HG03025 (cell line): Measurements from ENCODE around the gene ADD3.

Experiments used
- ATAC-seq: cut with Tn5 transposase; IDR thresholded peaks from one replicate; pipeline ENCODE4 v1.9.1; 2021; ENCODE audit warnings: mild to moderate bottlenecking, moderate library complexity; ENCODE audit not compliant: unreplicated experiment, low FRiP score

ADD3 gene, protein sequence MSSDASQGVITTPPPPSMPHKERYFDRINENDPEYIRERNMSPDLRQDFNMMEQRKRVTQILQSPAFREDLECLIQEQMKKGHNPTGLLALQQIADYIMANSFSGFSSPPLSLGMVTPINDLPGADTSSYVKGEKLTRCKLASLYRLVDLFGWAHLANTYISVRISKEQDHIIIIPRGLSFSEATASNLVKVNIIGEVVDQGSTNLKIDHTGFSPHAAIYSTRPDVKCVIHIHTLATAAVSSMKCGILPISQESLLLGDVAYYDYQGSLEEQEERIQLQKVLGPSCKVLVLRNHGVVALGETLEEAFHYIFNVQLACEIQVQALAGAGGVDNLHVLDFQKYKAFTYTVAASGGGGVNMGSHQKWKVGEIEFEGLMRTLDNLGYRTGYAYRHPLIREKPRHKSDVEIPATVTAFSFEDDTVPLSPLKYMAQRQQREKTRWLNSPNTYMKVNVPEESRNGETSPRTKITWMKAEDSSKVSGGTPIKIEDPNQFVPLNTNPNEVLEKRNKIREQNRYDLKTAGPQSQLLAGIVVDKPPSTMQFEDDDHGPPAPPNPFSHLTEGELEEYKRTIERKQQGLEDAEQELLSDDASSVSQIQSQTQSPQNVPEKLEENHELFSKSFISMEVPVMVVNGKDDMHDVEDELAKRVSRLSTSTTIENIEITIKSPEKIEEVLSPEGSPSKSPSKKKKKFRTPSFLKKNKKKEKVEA

DNA sequence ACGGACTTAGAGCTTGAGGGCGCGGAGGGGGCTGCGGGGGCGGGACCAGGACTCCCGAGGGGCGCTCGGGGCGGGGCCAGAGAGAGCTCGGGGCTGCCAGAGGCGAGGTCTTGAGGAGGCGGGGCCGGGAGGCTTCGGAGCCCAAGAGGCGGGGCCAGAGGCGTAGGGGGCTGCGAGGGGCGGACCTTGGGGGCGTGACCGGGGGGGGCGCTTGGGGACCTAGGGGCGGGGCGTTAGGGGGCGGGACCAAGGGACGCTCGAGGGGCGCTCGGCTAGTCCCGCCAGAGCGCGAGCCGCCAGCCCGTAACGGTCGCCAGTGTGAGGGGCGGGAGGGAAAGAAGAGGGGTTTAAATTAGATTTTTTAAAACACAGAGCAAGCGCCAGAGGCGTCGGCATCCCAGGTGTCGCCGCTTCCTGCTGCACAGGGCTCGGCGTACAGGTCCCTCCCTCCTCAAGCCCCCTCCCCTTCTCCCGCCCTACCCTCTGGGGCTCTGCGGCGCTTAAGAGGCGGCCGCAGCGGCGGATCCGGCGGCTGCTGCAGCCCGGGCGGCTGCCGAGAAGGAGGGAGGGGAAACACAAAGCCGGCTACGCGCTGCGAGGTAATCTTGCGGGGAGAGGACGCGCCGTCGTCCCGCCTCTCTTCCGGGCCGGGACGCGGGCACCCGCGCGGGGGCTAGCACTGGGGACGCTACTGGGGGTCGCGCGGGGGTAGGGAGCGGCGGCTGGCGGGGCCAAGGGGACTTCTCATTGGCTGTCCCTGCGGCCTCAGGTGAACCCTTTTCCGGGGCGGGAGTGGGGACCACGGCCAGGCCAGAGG, at the start of gene ADD3:
Gene ADD3 (plus strand): TSS at position 284 of the 817 bp plus-strand sequence. CDS start 92,670 bp downstream, outside the sequence.
- ATAC-seq: peak; percentile 55

DNA sequence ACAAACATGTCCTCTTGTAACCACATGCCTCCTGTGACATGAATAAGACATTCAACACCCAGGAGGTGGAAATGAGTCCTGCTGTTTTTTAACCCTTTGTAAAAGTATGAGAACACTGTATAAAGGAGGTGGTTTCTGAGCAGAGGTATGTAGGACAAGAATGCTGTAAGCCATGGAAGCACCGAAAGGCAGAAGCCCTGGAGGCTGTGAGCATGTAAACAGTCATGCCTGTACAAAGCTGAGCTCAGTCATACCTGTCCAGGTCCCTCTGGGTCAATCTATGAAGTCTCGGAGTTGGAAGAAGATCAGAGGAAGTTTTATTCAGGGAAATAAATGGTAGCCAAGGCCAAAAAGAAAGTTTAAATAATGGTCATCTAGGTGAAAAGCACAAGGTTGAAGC, 49.7 kb upstream of the ADD3 start:
- ATAC-seq: no peak

DNA sequence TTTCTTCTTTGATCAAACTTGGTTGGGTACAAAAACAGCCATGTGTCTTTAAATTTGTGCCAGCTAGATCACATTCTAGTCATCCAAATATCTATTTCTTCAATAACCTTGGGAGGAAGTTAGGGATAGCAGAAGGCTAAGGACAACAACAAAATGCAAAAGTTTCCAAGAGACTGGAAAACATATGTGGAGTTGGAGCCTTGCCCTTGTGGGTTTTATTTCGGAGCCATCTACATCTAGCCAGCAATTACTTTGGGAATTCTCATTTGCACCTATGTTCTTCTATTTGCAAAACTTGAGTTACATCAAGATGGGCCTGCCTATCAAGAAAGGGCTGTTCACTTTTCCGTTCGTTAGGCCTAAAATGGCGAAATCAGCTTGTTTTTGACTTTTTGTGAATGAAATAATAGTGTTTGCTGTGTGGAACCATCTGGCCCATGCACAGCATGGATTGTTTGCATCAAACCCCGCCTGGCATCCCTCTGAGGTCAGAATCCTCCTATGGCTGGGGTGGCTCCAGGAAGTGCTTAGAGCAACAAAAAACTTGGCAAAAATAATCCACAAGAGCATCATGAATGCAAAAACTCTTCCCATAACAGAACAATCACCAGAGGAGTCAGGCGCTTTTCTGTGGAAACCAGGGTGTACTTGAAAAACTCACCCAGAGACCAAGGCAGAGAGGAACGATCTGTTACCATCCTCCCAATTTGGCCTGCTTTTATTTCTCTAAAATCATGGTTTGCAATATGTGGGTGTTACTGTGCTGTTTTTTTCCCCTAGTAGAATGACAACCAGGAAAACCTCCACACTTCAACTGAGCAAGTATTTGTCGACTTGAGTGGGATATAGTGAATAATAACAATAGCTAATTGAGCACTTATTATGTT, 48.3 kb upstream of the ADD3 start:
- ATAC-seq: no peak

DNA sequence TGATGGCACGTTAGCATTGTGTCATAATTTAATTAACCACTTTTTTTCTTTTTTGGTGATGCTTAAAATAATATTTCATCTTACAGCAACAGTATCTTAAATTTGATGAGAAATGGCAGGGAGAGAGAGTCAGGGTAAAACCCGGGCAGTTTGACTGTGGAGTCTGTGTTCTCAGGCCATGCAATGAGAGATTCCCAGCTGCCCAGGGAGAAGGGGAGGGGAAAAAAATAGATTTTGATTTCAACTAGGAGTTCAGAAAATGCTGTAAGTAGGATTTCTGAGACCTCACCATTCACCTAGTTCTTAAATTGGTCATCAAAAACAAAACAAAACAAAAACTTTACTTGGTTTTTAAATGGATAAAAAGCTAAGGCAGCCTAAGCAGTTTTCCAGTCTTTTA, 47.1 kb upstream of the ADD3 start:
- no peak for ATAC-seq

DNA sequence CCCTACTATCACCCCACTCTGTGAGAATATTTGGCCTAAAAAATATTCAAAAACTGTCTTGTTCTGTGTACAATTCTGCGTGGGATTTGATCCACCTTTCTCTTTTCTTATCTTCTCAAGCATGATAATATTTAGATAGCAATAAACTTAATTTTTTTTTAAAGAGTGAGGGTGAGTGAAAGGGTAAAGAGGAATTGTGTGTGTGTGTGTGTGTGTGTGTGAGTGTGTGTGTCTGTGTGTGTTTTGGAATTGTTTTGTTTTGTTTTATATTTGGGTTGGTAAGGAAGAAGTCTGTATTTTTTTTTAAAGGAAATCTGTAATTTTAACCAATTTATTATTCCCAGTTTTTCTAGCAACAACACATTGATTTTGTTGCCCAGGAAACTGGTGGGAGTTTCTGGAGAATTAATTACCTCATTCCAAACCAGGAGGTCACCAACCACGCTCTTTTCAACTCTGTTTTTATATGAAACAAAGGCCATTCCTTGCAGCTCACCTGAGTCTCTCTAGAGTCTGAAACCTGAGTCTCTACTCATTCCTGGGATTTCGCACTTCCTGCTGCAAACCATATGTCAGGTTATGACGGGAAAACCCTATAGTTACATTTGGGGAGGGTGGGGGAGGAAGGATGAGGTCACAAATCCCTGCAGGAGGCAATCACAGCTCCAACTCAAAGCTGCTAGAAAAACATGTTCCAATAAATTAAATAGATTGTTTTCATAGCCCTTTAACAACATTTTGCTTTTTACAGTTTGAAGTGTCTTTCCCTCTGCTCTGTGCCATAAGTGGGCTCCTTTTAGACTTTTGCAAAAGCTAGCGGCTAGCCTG, 46.4 kb upstream of the ADD3 start:
- no peak for ATAC-seq

DNA sequence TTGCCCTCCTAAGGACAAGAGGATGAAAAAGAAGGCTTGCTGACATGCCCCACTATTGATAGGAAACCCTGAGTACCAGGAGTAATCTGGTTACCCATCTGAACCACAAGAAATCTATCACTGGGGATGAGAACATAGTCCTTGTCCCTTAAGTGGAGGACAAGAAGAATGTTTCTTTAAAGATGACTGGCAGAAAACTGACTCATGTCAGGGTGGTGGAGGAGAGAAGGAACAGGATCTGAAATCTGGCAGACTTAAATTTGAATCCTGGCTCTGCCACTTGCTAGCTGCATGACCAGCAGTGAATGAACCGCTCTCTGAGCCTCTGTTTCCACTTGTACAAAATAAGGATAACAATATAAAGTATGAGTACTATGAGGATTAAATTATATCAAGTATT, 45.5 kb upstream of the ADD3 start:
- no peak for ATAC-seq

DNA sequence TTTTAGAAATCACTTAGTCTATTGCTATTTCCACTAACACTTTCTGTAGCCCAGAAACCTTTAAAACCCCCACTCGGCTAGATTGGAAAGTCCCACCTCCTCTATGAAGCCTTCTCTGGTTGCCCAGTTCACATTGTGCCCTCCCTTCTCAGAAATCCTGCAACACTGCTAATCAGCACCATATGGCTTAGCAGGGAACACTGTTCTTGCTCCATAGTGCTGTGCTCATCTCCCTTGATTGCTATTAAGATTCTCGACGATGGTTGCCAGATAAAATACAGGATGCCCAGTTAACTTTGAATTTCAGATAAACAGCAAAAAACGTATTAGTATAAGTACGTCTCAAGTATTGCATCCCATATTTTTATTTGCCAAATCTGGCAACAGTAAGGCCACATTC, 44.3 kb upstream of the ADD3 start:
- ATAC-seq: no peak

DNA sequence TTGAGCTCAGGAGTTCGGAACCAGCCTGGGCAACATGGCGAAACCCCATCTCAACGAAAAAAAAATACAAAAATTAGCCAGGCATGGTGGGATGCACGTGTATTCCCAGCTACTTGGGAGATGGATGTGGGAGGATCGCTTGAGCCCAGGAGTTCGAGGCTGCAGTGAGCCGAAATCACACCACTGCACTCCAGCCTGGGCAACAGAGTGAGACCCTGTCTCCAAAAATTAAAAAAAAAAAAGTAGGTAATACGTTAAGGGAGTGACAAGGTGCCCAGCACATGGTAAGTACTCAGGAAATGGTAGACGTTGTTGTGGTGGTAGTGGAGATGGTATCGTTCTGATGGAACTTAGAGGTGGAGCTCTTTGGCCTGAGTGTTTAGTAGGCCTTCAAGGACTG, 43.5 kb upstream of the ADD3 start:
- ATAC-seq: no peak

DNA sequence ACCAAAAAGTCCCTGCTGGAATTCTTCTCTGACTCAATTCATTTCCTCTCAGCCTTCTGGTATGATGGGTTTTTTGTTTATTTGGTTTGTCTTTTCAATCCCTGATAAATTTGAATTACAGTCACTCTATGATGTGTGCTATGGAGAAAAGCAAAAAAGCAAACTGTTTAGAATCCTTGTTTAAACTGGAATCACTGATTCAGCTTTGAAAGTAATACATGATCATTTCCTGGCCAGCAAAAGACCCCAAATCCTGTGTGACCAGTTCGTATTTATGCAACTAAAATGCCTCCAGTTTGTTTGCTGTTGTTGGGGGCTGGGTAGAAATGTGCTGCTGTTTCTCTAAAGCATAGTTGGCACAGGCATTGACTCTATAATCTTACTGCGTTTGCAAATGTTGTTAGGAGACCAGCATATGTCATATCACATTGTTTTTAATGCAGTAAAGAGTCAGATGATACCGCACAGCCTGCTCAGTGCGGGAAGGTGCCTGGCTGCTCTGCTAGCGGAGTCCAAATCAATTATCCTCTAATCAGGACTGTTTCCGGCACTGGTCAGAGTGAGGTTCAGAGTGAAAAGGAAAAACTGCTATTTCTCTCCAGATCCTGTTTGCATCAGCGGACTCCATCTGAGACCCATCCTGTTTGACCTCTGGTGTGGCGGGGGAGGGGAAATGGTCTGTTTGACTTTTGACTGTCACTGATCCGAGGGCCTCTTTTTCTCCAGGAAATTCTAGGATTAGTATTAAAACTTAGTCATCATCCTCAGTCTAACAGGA, 40.6 kb upstream of the ADD3 start:
- ATAC-seq: no peak

DNA sequence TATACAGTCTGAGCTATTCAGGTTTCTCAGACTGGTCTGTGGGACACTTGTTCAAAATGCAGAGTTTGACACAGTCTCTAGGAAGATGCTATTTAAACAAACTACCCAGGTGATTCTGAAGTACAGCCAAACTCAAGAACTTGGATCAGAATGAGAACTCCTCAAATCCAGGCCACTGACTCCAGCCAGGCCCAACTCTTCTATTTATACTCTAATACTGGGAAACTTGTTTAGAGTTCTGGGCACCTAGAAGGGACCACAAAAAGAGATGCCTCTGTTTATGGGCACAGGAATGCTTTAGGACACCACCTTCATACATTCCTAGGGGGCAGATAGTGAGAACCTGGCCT, 40.1 kb upstream of the ADD3 start:
- no peak for ATAC-seq

DNA sequence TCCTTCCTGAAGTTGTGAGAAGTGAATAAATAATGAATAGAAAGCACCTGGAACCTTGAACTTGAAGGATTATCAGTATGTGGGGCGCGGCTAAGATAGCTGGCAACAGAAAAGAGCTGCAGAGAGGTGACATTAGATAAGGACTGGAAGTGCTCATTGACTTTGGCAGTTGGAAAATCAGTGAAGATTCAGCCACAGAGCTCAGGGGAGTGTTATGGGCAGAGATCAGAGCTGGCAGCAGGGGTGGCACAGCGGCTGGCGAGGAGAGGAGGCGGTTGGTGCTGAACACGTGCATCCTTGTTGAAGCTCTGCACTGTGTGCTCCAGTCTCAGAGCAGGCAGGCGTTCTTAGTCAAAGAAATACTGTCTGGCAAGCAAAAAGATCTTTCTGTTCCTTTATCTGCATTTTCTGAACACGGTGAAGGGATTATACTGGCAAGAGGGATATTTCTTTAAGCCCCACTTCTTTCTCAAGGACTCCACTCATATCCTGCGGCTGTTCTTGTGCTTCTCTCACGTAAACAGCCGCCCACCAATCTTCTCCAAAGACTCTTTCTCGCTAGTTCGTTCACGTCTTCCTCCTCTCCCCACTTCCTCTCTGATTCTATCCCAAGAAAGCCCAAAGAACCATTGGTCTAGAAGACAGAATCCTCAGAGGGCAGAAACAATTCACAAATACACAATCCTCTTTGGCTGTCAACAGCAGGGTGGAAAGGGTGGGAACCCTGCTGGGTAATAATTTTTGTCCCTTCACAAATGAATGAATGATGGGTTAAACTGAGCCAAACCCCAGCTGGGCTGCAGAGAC, 38.6 kb upstream of the ADD3 start:
- ATAC-seq: no peak

DNA sequence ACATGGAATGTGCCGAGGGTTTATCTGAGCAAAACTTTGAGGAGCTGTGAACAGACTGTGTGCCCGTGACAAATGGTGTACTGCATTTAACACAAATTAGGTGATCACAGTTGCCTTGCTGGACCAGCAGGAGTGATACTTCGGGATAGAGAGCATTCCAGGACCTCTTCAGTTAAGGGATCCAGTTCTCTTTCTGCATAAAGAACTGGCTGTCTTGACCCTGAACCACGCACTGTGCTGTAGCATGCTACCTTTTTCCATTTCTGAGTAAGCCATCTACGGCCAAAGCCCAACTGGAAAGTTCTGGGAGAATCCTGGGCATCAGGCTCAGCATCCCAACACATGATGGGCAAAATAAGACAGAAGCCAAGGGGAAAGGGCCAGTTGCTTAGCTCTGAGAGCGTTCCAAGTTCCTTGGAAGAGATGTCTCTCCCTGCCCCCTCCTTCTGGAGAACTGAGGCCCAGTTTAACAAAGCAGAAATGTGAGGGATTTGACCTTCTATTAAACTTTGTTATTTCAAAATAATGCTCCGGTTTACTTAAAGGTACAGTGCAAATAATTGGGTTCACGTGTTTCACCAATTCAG, 37.9 kb upstream of the ADD3 start:
- ATAC-seq: no peak

DNA sequence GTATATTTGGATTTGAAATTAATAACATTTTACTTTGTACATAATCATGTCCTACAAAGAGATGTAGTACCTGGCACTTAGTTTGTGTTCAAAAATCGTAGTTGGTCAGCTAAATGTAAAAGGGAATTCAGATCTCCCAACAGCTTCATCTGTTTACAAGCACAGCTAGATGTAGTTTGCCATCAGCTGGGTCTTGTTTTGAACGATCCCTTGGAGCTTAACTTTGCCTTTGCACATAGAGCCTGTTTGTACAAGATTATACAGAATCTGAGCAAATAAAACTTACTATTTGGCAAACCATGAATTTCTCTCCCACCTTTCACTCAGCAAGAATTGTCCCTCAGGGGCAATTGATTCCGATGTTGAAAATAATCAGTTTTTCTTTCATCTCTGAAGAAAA, 36.1 kb upstream of the ADD3 start:
- no peak for ATAC-seq

DNA sequence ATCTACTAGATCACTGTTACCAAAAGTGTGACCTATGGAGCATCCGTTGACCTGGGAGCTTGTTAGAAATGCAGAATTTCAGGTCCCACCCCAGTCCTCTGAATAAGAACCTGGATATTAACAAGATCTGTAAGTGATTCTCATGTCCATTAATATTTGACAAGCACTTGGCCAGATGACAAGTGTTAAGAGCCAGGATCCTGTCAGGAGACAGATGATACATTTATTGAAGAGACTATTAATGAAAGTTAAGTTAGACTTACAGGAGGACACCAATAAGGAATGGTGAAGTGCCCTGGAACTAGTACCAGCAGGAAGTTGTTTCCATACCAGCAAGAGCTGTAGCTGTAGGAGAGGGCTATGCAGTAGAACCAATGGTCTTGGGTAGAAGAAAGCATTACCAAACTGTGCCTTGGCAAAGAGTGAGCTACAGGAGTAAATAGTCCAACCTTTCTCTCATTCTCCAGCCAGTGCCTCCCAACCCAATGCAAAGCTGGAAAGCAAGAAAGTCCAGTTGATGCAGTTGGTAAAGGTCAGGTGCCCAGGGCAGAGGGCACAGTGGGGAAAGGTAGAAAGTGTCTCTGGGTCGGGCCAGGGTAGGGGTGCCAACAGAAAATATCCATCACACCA, 35.3 kb upstream of the ADD3 start:
- ATAC-seq: no peak

DNA sequence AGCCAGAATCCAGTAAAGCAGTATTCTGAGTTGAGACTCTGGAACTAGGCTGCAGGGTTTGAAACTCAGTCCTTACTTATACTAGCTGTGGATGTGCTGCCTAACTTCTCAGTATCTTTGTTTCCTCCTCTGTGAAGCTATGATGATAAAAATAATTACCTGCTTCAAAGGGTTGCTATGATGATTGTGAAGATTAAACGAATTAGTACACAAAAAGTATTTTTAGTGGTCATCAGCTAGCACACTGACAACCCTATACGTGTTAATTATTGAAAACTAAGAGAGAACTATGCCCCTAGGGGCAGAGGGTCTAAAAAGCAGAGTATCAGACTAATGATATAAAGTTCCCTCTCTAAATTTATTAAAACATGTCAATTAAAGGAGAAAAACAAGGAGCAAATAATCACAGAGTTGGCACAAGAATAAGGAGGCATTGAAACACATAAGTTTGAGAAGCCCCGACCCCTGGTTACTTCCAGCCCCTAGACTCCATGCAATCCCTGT, 34.4 kb upstream of the ADD3 start:
- no peak for ATAC-seq

DNA sequence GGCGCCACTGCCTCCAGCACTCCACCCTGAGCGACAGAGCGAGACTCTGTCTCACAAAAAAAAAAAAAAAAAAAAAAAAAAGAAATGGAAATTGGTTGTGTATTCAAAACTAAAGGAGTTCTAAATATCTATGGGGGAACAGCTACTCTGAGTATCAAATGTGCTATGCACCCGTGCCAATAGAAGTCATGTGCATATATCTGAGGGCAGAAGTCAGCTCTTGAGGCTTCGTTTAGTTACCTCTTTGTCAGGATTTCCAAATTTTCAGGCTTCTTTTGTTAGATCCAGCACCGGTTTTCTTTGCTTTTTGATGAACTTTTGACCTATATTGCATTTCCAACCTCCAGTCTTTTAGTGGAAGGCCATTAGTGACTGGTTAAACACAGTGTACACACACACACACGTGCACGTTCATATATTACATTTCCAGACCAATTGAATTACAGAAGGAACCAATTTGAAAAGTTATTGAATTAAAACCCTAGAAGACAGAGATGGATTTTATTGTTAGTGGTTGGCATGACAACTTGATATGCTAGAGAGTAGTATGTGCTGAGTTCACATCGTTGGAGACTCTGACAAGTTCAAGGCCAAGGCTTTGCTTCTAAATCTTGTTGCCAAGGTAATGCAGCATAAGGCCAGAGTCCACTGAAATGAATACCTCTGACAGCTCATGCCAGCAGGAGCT, 33.1 kb upstream of the ADD3 start:
- no peak for ATAC-seq
